ENCODE data around the gene TRIM41. TPM values are rescaled to one million over a fixed set of nuclear protein-coding genes. Genes with fewer than 3 reads are reported as not detected.
A peak's percentile ranks its signal among the peaks of the same experiment; 100 is the strongest.

Gene TRIM41
- total RNA-seq, 1 donor from 2014 or later = 47.6 TPM

DNA sequence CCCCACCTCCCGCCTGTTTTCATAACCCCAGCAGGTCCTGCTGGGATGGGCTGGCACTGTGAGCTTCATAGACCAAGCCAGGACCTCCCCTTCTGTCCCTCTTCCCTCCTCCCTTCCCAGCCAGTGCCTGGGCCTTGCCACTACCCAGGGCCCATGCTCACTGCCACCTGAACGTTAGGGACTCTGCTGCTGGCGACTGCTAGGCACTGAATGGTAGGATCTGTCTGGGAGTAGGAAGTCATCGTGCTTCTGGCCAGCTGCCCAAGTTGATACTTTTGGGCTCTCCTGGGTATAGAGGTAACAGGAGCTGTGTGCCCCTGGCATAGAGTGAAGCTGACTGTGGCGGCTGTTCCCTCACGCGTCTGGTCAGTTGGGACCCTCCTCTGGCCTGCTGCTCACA is 8.4 kb downstream of the TRIM41 start:
- DNase-seq (ENCODE audit: low spot score) = no peak

- DNase-seq (ENCODE audit: low spot score) = no peak
Measured at GRCh38 chr5:181232593-181232992, 9.5 kb downstream of the TRIM41 start.

DNA sequence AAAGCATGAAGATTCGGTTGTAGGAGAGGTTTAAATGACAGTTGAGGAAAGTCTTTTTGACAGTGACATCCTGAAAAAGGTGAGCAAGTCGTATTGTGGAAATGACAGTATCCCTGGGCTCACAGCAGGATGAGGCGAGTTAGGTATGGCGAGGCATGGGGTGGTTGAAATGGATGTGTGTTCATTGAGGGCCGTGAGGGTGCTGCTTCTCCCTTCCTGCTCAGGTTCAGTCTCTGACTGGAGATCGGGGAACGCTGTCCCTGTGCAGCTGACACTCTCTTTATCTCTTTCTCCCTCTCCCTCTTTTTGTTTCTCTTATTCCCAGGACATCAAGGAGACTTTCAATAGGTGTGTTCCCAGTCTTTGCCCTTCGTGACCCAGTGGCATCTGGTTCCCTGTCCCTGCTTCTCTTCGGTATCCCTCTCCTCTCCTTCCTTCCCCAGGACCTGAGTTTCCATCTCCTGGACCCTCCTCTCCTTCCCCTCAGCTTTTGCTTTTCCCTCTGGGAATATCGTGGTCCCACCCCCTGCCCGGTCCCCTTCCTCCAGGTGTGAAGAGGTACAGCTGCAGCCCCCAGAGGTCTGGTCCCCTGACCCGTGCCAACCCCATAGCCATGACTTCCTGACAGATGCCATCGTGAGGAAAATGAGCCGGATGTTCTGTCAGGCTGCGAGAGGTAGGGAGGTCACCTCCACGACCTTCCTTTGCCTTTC is 10.2 kb downstream of the TRIM41 start:
- no peak for DNase-seq (ENCODE audit: low spot score)

DNA sequence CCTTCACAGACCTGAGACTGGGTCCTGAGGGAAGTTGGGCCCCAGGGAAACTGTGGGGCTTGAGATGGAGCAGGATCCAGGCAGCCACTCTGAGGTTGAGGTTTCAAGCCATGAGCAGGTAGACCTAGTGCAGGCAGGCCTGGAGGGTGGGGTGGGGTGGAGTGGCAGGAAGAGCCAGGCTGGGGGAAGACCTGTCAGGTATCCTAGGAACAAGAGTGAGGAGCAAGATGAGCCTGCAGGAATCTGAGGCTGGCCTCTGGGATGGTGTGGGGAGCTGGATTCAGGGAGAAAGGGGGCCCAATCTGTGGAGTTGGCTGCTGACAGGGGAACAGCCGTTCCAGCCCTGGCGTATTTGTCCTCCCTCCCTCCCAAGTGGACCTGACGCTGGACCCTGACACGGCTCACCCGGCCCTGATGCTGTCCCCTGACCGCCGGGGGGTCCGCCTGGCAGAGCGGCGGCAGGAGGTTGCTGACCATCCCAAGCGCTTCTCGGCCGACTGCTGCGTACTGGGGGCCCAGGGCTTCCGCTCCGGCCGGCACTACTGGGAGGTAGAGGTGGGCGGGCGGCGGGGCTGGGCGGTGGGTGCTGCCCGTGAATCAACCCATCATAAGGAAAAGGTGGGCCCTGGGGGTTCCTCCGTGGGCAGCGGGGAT is 10.8 kb downstream of the TRIM41 start:
- no peak for DNase-seq (ENCODE audit: low spot score)

- no peak for DNase-seq (ENCODE audit: low spot score)
Measured at GRCh38 chr5:181234455-181235306, 11.6 kb downstream of the TRIM41 start.

GRCh38 chr5:181235323-181235688 is 12.2 kb downstream of the TRIM41 start:
- DNase-seq (ENCODE audit: low spot score) = no peak

DNA sequence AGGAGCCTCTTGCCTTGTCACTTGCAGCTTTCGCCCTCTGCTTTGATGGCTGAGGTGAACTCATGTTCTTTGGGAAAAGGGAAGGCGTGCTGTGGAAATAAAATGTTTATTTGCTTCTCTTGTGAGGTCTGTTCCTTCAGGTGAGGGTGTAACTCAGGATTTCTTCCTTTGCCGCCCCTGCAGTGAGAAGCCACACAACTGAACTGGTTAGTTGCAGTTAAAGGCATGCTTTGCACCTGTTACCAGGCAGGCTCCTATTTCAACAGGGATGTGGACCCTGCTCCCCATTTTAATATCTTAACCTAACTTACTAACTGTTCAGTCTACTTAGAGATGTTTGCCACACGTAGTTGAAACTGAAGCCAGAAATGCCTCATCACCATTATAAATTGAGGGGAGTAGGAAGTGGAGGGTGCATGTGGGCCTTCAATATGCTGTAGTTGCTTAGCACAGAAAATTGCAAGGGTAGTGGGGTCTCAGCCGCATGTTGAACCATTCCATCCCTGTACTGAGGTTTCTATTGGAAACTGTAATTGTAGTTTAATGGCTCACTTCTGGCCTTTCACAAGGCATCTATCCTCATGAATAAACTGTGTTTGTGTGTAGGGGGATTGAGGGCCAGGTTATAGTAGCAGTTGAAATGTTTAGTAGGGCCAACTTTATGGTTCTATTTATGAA is 12.7 kb downstream of the TRIM41 start:
- no peak for DNase-seq (ENCODE audit: low spot score)

- no peak for DNase-seq (ENCODE audit: low spot score)
Measured at GRCh38 chr5:181236471-181236870, 13.4 kb downstream of the TRIM41 start.

- no peak for DNase-seq (ENCODE audit: low spot score)
Measured at GRCh38 chr5:181236954-181237641, 14.0 kb downstream of the TRIM41 start.

DNA sequence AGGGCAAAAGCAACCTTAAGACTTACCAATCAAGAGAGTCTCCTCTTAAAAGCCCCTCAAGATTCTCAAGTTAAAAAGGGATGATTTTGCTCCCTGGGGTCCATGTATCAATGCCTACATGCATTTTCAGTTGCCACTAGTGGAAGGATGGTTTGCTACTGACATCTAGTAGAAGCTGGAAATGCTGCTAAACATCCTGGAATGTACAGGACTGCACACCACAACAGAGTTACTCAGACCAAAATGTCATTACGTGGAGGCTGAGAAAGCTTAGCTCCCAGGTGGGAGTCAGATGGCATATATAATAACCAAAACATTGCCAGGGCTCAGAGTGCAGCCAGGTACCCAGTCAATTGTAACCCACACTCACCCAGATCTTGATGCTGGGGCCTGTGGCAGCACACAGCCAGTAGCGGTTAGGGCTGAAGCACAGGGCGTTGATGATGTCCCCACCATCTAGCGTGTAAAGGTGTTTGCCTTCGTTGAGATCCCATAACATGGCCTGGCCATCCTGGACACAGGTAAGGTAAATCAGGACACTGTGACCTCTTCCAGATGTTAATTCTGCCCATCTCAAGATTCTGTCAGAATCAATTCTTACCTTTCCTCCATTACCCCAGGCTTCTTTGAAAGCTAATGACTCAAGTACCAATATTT is 14.8 kb downstream of the TRIM41 start:
- no peak for DNase-seq (ENCODE audit: low spot score)

DNA sequence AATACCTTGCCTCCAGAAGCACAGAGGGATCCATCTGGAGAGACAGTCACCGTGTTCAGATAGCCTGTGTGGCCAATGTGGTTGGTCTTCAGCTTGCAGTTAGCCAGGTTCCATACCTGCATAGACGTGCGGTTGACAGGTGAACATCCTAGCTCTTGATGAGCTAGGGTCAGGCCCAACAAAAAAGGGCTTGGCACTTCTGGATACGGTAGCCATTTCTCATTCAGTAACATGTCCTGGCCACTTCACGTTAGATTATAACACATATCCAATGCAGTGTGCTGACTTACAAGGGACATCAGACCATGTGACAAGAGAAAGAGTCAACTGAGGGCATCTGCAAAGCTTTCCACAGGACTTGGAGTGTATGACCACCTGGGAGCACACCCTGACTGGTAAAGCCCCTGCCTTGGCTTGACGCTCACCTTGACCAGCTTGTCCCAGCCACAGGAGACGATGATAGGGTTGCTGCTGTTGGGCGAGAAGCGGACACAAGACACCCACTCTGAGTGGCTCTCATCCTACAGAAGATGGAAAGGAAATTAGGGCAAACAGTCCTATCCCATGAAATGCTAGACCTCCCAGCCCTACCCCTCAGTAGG is 16.1 kb downstream of the TRIM41 start:
- no peak for DNase-seq (ENCODE audit: low spot score)

GRCh38 chr5:181241393-181241975 is 18.4 kb downstream of the TRIM41 start:
- no peak for DNase-seq (ENCODE audit: low spot score)

DNA sequence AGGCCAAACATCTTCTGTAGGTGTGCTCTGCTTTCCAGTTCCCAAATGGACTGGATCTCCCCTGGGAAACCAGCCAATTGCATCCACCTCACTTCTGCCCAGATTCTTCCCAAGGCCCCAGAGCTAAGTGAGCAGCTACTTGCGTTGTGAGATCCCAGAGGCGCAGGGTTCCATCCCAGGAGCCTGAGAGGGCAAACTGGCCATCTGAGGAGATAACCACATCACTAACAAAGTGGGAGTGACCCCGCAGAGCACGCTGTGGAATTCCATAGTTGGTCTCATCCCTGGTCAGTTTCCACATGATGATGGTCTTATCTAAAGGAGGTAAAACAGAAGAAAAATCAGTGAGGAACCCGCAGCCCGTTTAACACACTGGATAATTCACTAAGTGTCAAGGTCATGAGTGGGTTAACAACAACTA is 19.0 kb downstream of the TRIM41 start:
- DNase-seq (ENCODE audit: low spot score) = no peak

DNA sequence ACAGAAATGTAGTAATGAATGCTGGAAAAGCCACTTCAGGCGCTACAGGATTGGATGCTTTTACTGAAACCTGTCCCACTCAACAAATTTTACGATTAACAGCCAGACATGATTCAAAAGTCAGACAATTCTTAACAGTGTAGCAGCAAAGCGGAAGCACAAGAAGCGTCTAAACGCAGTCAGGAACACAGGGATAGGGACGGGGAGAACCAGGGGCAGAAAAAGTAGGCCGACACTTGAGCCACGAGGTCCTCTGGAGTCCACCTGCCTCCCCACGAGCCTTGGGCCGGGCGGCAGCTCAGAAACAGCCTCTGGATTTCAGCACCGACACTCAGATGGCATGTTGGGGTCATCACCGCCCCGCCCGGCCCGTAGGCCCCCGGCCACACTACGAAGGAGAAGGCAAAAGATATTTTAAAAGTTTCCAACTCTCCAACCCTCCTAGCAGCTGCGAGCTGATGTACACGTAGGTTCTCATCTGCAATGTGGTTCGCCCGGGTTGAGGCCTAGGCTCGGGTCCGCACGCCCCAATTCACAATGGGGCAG is 20.0 kb downstream of the TRIM41 start:
- DNase-seq (ENCODE audit: low spot score) = no peak

DNA sequence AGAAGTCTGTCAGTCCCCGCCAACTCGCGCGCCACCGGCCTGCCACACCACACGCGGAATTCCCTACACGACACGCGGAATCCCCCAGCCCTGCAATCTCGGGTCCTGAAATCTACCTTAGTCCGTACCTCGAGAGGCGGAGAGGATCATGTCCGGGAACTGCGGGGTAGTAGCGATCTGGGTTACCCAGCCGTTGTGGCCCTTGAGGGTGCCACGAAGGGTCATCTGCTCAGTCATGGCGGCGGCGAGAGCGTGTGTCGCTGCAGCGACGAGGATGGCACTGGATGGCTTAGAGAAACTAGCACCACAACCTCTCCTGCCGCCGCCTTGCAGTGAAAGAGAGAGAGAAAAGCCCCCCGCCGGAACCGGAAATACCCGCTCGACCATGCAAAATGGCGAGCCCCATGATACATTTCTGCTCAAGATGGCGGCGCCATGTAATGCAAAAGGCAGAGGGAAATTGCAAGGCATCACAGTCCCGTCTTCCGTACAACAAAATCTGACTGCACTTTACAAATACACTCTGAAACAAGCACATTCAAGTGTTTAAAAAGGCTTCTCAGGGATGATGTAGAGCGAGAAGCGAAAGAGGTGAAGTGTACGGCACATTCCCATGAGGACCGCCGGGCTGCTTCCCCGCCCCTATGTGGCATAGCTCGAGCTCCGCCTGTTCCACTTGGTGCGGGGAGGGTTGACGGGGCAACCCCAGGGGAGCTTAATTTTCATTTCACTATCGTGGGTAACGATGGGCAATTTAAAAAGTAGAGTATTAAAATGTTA is 20.7 kb downstream of the TRIM41 start, which contains the start of gene RACK1:
RACK1 (minus strand) TSS at position 343 of the 780 bp plus-strand sequence; CDS start at position 237, 106 bp downstream.
- DNase-seq (ENCODE audit: low spot score) = peak; percentile 90

DNA sequence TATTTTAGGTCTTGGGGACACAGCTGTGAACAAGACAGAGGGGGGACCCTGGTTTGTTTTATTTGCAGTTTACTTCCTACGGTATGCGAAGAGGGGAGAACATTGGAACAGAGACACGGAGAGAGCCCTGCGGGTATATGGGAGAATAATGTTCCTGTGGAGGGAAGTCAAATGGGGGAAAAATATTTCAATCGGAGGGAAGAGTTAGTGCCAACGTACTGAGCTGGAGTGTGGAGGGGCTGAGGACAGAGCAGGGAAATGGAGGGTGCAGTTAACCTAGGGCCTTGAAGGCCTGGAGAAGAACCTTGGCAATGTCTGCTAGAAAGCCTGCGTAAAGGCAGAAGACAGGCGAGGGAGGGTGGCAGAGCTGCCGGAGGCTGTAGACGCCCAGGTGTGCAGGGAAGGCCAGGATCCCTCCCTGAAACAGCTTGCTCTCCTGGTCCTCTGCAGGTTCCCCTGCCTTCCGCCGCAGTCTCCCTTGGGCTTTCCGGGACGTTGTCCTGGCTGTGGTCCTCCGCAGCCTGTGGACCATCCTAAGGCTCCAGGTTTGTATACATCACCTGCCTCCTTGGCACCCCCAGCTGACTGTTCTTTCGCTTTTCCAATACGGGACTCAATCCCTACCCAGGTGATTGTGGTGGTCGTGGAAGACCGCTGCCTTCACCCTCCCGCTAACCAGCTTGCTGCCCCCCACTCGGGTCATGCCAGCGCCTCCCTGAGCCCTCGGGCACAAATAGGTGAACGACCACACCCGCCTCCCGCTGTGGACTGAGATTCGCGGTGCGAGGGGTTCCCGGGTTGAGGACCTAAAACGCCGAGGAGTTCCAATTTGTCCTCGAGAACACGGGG is 22.6 kb downstream of the TRIM41 start:
- DNase-seq (ENCODE audit: low spot score) = no peak

- DNase-seq (ENCODE audit: low spot score) = peak; percentile 86
Measured at GRCh38 chr5:181246276-181247049, 23.4 kb downstream of the TRIM41 start.
